ENCODE data around the gene JCAD. TPM values are rescaled to one million over a fixed set of nuclear protein-coding genes. Genes with fewer than 3 reads are reported as not detected.

JCAD gene
- total RNA-seq, 1 experiment from 2014 or later, result 0.77 TPM

GRCh38 chr10:30068492-30069223 lies 9.3 kb upstream of the JCAD start:
- no peaks in the 10 kb centered on the region for H3K36me3 Mint-ChIP-seq (ENCODE audit: insufficient read depth in 1 of 3, low read depth in 3 of 3)
- H2BK120ac ChIP-seq (ENCODE audit: low read depth, low read length, poor library complexity, severe bottlenecking), result no peak overlapping the region
- no peaks in the 10 kb centered on the region for H3K27me3 Mint-ChIP-seq (ENCODE audit: low read depth)
- H2BK5ac ChIP-seq (ENCODE audit: insufficient read length, low read length), result no peak overlapping the region
- no peak overlapping the region for H3K4me2 ChIP-seq (ENCODE audit: insufficient read depth, insufficient read length, low read length)
- no peaks in the 10 kb centered on the region for H3K79me1 ChIP-seq (ENCODE audit: insufficient read depth, low read depth, low read length, poor library complexity, severe bottlenecking)
- no peak overlapping the region for H2AK5ac ChIP-seq (ENCODE audit: insufficient read length, low read length)
- H3K9ac ChIP-seq (ENCODE audit: extremely low read depth, insufficient read length, low read length), result no peak overlapping the region
- no peak overlapping the region for H3K18ac ChIP-seq (ENCODE audit: insufficient read length, low read depth, low read length)
- H3K9me3 Mint-ChIP-seq, result no peaks in the 10 kb centered on the region; a peak in 1 of 5 replicates
- H4K91ac ChIP-seq (ENCODE audit: insufficient read length, low read depth, low read length), result no peak overlapping the region
- H3K27me3 ChIP-seq (ENCODE audit: insufficient read depth, low read length), result no peaks in the 10 kb centered on the region
- H3K79me2 ChIP-seq (ENCODE audit: insufficient read depth, low read length), result no peaks in the 10 kb centered on the region
- TF ChIP-seq CTCF (conservative IDR thresholded peaks at IDR 0.05), result no peak
- no peaks in the 10 kb centered on the region for H4K20me1 ChIP-seq (ENCODE audit: control insufficient read depth, insufficient read depth, insufficient read length)
- no peak overlapping the region for H2BK15ac ChIP-seq (ENCODE audit: low read depth, low read length)
- no peak overlapping the region for H4K5ac ChIP-seq (ENCODE audit: insufficient read length, low read depth, low read length)
- H3K23ac ChIP-seq (ENCODE audit: insufficient read length, low read depth, low read length), result no peak overlapping the region
- H3K27ac ChIP-seq (ENCODE audit: insufficient read length, low read depth, low read length), result no peak overlapping the region
- H3K27ac Mint-ChIP-seq, result no peak overlapping the region; a peak in 2 of 7 replicates
- no peak overlapping the region for H2BK12ac ChIP-seq (ENCODE audit: insufficient read length, low read depth, low read length)
- H4K8ac ChIP-seq (replicated peaks; ENCODE audit: insufficient read length, low read depth, low read length), result no peak overlapping the region
- H3K4me1 Mint-ChIP-seq, result no peaks in the 10 kb centered on the region
- no peak overlapping the region for H3K56ac ChIP-seq (ENCODE audit: insufficient read length, low read depth, low read length)
- H3K23me2 ChIP-seq (ENCODE audit: insufficient read length, low read depth, low read length, poor library complexity, severe bottlenecking), result no peaks in the 10 kb centered on the region
- H3K14ac ChIP-seq (ENCODE audit: insufficient read depth, low read length), result no peak overlapping the region
- no peak overlapping the region for H2BK20ac ChIP-seq (ENCODE audit: low read depth, low read length, poor library complexity, severe bottlenecking)
- no peak overlapping the region for H3T11ph ChIP-seq (ENCODE audit: low read length)
- no peaks in the 10 kb centered on the region for H3K9me3 ChIP-seq (ENCODE audit: control insufficient read depth, low read depth, low read length)
- WGBS (ENCODE audit: extremely low coverage, insufficient read length, low lambda C conversion rate), result no CpG with 5 or more reads among the region's 4 CpGs
- no peaks in the 10 kb centered on the region for H3K4me1 ChIP-seq (ENCODE audit: insufficient read depth, low read length)
- no peak overlapping the region for H3K4me3 Mint-ChIP-seq
- DNase-seq, result no peak
- no peak overlapping the region for H3K4ac ChIP-seq (ENCODE audit: low read depth, low read length)
- H2AFZ ChIP-seq (ENCODE audit: low read length), result no peak overlapping the region
